VCaP (cell line): Measurements from ENCODE around the gene TMEM101.
A peak's percentile ranks its signal among the peaks of the same experiment; 100 is the strongest.
"Not testable (repeated sequence)": the region's sequence is repeated elsewhere in the genome, so short reads cannot be mapped to it uniquely, and the experiment has no call there.

ENCODE experiments used
- H3K27ac ChIP-seq: fragments of 450-650 bp; 2 replicates; pipeline ENCODE4 v1.5.1; 2017
- CTCF ChIP-seq: fragments of 450-650 bp; conservative IDR thresholded peaks from 2 replicates; pipeline ENCODE4 v1.5.1; 2017; ENCODE audit warnings: mild to moderate bottlenecking, moderate library complexity

Gene TMEM101

GRCh38 chr17:44002141-44002848 is 12.5 kb downstream of the TMEM101 start:
- TF ChIP-seq CTCF, result no peak
- no peak overlapping the region for H3K27ac ChIP-seq

- no peak for TF ChIP-seq CTCF
- no peak overlapping the region for H3K27ac ChIP-seq
Observed at GRCh38 chr17:44001461-44001920, 13.3 kb downstream of the TMEM101 start.

DNA sequence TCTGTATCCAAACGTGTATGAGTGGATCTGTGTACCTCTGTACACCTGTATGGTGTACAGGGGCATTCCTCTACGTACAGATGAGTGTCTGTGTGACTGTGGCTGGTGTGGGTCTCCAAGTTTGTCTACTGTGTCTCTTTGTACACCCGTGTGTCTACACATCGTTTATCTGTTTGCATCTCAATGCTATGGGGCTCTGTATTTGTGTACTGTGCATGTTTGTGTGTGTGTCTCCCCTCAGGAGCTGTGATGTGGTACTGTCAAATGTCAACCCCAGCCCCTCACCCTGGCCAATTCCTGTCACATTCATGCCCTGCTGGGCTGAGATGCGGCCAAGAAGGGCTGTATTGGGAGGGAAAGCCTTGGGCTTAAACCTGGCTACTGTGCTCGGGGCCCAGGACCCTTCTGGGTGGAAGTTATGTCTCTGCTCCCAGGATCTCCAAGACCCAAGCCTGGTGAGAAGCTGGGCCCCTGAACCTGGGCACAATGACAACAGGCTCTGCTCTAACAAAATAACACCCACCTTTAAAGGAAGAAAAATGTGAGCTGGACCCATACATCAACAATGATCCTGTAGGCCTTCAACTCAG is 13.8 kb downstream of the TMEM101 start:
- no peak for TF ChIP-seq CTCF
- H3K27ac ChIP-seq, result no peak overlapping the region

DNA sequence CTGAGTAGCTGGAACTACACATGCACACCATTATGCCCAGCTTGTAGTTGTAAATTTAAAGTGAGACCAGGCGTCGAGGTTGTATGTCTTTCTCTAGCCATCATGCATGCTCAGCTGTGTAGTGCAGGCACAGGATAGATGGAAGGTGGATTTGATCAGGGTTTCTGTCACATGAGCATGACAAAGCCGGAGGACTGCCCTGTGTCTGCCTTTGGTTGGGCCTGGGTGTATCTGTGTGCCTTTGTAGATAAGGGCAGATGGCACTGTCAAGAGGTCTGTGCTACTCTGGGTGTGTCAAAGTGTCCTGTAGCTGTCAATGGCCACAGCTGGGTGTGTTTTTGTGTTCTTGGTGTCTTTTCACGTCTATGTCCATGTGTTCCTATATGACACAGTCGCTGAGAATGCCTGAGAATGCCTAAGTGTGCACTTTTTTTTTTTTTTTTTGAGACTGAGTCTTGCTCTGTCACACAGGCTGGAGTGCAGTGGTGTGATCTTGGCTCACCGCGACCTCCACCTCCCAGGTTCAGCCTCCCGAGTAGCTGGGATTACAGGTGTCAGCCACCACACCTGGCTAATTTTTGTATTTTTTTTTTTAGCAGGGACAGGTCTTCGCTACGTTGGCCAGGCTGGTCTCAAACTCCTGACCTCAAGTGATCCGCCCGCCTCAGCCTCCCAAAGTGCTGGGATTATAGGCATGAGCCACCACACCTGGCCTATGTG is 14.5 kb downstream of the TMEM101 start:
- H3K27ac ChIP-seq, result no peak overlapping the region
- no peak for TF ChIP-seq CTCF

DNA sequence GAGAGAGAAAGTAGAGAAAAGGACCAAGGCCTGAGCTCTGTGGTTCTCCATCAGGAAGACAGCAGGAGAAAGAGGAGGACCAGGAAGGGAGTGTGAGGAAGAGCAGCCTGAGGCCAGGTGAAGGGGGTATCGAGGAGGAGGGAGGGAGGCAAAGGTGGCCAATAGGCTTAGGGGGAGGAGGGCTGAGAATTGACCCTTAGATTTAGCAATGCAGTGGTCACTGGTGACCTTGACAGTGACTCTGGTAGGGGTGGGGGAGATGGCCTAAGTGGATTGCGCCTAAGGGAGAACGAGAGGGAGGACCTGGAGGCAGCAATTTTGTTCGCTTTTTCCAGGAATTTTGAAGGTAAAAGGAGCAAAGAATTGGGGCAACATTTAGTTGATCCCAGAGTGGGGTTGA is 15.7 kb downstream of the TMEM101 start:
- no peak for TF ChIP-seq CTCF
- H3K27ac ChIP-seq, result no peak overlapping the region

- no peak for TF ChIP-seq CTCF
- no peak overlapping the region for H3K27ac ChIP-seq
Observed at GRCh38 chr17:43998552-43998951, 16.2 kb downstream of the TMEM101 start.

DNA sequence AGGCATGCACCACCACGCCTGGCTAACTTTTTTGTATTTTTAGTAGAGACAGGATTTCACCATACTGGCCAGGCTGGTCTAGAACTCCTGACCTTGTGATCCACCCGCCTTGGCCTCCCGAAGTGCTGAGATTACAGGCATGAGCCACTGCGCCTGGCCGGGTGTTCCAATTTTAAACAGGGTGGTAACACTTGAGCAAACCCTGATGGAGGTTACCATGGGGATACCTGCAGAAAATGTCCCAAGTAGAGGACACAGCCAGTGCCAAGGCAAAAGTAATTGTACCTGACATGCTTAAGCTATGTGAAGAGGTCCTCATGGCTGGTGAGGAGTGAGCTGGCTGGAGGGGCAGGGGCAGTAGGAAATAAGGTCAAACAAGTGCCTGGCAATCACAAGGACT is 17.6 kb downstream of the TMEM101 start:
- H3K27ac ChIP-seq, result not testable (repeated sequence)

DNA sequence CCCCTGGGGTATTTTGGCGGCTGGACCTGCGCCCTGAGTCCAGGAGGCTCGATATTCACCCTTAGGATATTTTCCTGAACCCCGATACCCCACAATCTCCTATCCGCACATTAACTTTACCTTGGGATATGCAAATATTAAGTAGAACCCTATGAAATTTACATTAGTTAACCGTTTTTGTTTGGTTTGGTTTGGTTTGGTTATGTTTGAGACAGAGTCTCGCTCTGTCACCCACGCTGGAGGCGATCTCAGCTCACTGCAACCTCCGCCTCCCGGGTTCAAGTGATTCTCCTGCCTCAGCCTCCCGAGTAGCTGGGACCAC is 19.7 kb downstream of the TMEM101 start:
- H3K27ac ChIP-seq, result peak overlapping the region; percentile 45; the same call in 1 of the 2 replicates
- TF ChIP-seq CTCF, result no peak; the same call in 1 of the 2 replicates
